Islet of Langerhans (tissue), 1 donor: ENCODE results near the gene POTEJ.
"Not testable (repeated sequence)": the region's sequence is repeated elsewhere in the genome, so short reads cannot be mapped to it uniquely, and the experiment has no call there.

Source experiments
- FAIRE-seq: peaks from one replicate; lab custom pipeline; 2011; peaks lifted over from hg19 to GRCh38; lab: Jason Lieb, UNC

POTEJ gene

DNA sequence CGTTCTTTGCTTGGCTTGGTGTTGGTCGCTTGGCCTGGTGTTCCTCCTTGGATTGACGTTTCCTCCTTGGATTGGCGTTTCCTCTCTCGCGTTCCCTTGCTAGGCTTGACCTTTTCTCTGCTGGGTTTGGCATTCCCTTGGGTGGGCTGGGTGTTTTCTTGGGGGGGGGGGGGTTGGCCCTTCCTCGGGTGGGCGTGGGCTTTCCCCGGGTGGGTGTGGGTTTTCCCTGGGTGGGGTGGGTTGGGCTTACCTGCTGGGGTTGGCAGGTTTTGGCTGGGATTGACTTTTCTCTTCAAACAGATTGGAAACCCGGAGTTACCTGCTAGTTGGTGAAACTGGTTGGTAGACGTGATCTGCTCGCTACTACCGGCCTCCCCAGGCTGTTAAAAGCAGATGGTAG lies at the start of gene POTEJ:
POTEJ (plus strand) TSS at position 301 of the 400 bp plus-strand sequence; CDS start at position 394, 93 bp downstream.
- not testable (repeated sequence) for FAIRE-seq

DNA sequence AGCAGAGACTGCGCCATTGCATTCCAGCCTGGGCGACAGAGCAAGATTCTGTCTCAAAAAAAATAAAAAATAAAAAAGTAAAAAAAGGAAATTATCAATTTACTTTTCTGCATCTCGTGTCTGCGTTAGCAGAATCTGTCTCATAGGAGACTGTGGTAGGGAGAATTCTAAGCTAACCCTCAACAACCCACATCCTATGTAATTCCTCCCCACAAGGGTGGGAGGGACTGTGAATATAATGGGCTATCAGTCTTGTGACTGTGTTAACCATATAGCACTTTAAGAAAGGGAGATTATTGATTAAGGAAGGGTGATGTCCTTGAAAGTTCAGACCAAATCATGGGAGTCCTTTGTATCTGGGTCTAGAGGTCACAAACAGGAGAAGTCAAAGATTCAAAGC lies 45.1 kb upstream of the POTEJ start:
- FAIRE-seq, result not testable (repeated sequence)

DNA sequence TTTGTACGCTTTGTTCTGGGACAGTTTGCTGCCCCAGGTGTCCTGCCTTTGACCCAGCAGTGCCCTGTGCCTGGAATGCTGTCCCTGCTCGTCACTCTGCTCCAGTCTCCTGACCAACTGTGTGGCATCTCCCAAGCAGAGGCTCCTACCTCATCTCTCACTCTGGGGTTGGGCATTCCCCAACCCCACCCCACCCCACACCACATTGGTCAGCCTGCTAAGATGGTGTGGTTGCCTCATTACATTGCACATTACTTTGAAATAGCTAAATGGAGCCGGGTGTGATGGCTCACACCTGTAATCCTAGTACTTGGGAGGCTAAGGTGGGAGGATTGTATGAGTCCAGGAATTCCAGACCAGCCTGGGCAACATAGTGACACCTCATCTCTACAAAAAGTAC lies 39.3 kb upstream of the POTEJ start:
- FAIRE-seq, result not testable (repeated sequence)

DNA sequence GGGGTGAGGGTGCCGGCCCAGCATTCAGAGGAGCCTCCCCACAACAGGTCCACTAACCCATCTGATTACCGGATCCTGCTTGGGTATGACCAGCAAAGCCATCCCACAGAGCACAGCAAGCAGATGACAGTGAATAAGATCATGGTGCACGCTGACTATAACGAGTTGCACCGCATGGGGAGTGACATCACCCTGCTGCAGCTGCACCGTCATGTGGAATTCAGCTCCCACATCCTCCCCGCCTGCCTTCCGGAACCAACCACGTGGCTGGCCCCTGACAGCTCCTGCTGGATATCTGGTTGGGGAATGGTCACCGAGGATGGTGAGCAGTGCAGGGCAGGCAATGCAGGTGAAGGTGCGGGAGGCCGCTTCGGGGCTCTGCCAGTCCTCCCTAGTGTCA lies 37.0 kb upstream of the POTEJ start:
- FAIRE-seq, result not testable (repeated sequence)

DNA sequence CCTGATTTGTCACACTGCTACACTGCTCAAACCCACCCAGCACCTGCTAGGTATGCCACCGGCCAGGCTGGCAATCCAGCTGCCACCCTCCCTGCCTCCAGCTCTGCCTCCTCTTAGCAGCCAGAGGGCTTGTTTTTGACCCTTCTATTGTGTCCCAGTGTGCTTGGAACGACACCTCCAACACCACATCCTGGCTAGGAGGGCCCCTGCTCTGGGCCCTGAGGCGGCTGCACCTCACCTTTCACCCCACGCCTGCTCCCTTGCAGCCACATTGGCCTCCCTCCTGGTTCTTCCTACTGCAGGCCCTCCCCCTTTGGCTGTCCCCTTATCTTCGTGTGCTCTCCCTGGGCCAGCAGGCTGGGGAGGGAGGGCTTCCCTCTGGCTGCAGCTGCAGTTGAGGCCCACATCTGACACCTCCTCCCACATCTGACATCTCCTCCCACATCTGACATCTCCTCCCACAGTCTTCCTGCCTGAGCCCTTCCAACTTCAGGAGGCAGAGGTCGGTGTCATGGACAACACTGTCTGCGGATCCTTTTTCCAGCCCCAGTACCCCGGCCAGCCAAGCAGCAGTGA lies 34.9 kb upstream of the POTEJ start:
- not testable (repeated sequence) for FAIRE-seq

DNA sequence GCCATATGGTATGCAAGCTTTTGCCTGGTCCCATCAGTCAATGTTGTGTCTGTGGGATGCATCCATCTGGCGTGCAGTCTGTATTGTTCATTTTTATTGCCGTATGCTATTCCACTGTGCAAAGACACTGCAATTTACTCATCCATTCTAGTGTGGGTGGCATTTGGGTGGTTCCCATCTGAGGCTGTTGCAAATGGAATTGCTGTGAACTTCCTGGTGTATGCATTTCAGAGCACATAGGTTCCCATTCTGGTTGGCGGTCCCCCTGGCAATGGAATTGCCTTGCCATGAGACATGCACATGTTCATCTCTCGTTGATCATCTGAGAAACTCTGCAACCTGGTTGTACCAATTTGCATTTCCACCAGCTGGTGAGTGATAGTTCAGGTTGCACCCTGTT lies 33.7 kb upstream of the POTEJ start:
- not testable (repeated sequence) for FAIRE-seq

DNA sequence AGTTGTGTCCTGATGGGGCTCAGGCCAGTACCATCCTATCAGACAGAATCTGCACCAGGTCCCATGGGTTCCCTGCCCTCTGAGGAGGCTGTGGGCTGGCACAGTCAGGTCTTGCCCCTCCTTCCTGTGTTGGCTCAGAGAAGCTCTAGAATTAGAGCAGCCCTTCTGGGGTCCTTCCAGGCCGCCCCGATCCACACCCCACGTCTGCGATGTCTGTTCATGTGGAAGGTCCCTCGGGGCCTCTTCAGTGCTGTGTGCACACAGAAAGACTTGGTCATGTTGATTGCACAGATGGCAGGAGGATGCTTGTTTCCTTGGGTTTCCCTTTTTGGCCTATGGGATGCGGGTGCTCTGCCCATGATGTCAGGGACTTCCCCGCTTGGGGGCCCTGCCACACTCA lies 32.1 kb upstream of the POTEJ start:
- not testable (repeated sequence) for FAIRE-seq

DNA sequence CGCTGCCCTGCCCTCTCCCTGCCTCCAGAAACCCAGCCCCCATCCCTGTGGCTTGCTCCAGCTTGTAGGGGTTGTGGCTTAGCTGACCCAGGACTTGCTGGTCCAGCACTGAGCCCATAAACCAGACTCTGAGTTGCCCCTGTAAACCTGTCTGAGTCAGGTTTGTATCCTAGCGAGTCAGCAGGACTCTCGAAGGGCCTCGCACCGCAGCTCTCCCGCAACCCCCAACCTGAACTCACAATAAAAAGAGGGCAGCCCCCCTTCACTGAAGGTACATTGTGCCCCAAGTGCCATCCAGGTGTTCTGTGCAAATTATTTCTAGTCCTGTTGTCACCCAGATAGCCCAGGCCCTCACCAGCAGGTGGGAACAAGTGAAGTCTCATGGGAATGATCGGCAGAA lies 29.7 kb upstream of the POTEJ start:
- FAIRE-seq, result not testable (repeated sequence)

DNA sequence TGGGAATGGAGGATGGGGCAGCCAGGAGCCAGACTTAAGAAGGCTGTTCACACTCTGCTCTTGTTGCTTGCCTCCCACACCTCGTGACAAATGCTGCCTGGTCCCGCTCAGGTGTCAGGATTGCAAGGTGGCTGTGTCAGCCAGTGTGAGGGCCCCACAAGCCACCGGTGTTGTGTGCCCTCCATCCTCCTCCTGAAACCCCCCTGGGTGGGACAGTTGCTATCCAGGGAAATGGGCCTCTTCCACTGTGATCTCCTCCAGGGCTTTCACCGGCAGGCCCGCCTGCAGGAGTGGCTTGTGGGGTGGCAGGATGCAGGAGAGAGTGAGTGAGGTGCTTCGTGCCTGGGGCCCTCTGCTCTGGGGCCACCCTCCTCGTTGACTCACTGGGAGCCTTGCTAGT lies 28.3 kb upstream of the POTEJ start:
- not testable (repeated sequence) for FAIRE-seq

DNA sequence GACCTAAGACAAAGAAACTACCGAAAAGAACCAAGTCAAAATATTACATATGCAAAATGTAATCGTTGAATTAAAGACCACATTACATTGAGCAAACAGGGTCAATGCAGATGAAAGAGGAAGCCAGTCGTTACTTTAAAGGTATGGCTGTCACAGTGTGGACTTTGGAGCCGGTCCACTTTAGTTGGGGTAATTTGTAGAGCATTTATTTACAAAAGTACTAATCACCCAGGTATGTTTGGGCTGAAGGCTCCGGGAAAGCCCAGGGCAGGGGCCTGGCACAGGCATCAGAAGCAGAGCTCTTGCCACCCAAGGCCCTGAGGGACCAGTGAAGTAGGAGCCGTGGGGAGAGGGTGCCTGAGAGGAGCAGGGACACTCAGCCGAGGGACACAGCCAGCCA lies 27.7 kb upstream of the POTEJ start:
- not testable (repeated sequence) for FAIRE-seq

DNA sequence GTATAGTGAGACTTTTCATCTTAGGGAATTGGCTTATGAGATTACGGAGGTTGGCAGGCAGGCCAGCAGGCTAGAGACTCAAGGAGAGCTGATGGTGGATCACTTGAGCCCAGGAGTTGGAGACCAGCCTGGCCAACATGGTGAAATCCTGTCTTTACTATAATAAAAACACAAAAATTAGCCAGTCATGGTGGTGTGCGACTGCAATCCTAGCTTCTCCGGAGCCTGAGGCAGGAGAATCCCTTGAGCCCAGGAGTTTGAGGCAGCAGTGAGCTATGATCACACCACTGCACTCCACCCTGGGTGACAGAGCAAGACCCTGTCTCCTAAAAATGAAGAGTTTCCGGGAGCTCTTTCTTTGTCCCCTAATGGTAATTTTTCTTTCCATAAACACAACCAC lies 26.5 kb upstream of the POTEJ start:
- FAIRE-seq, result not testable (repeated sequence)

DNA sequence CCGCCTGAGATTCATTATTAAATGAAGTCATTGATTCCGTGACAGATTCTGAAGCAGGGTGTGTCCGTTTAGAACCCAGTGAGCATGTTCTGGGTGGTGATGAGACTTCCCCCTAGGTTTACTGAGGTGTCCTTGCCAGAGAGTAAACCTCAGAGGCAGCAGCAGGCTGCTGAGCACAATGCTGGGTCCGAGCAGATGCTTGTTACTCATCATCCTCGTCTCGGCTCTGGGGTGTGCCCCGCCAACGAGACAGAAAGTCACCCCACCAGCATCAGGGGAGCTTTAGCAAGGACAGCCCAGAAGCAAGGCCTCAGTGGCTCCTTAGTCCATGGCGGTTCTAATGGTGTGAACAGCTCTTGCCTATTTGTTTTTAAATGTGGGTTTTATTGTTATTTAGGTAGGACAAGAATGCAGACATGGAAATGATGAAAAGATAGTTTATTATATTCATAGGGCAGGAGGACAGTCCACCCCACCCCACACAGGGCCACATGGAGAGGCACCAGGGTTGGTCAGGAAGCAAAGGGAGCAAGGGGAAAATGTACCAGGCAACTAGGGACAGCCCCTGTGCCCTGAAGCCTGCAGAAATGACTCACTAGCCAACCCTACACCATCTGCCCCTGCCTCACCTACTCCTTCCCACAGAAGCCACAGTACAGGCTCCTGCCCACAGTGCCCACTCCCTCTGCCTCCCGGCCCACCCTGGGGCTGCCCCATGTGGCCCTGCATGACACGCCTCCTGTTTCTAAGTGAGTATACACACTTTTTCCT lies 22.4 kb upstream of the POTEJ start:
- FAIRE-seq, result not testable (repeated sequence)

DNA sequence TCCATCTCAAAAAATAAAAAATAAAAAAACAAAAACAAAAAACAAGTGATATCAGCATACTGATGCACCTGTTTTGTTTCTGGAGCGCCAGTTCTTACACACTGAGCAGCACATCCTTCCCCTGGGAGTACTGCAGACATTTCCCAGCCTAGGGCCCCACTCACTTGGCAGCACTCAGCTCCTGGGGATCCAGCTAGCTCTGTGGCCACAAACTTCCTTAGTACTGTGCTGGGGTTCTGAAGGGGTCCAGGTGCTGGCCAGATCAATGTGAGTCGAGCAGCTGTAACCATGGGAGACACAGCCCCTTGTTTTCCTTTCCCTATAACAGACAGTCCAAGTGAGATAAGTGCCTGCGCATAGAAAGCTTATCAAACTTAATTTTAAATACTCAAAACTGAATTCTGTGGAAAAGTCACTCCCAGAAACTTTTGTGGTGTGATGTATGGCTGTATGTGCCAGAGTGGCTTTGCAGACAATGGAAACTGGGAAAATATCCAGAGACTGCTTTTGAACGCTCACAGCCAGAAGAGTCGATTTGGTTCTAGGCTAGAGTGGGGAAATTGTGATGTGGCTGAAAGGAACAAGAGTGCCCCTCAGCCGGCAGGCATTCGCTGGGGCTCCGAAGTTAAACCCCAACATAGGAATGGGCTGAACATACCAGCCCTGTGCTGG lies 20.9 kb upstream of the POTEJ start:
- FAIRE-seq, result not testable (repeated sequence)

DNA sequence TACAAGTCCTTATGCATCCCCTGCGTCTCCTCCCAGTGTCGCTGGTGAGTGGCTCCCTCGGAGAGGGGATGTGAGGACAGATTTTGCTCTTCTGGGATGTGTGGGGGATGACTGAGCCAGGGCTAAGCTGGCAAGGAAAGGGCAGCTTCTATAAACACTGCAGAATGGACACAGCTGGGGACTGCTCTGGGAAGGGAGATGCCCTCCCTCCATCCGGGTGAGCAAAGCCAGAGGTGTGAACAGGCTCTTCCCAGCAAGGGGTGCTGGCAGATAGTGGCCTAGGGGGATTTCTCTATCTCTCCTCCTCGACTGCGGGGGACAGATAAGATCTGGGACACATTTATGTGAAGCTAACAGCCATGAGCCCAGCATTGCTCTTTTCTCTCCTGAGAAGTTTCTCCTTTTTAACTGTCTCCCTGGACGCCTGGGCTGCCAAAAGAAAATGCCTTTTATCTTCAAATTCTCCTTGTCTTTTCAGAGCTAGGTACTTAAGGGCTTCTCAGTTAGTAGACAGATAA lies 20.3 kb upstream of the POTEJ start:
- not testable (repeated sequence) for FAIRE-seq

DNA sequence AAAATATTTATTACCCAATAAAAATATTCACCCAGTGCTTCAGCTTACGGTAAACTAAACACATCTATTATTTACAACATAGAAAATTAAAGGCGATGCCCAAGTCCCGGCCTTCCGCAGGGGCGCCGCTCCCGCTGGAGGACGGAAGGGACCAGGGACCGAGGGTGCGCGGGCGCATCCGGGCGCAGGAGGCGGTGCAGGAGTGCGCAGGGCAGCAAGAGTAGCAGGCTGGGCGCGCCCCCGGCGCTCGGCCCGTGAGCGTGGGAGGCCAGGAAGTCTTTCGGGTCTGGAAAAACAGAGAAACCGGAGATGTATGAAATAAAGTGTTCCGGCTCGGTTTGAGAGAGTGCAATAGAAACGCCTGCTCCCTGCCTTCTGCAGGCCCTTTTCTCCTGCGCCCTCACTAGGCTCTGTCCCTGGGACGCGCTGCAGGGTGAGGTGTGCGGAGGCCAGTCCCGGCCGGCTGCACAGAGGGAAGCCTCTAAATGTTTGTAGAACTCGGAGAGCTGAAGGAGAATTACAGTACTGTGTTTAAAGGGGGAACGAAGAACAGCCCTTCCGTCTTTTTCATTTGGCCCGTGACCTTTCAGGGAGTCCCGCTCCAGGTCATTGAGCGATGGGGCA lies 18.3 kb upstream of the POTEJ start:
- FAIRE-seq, result not testable (repeated sequence)

DNA sequence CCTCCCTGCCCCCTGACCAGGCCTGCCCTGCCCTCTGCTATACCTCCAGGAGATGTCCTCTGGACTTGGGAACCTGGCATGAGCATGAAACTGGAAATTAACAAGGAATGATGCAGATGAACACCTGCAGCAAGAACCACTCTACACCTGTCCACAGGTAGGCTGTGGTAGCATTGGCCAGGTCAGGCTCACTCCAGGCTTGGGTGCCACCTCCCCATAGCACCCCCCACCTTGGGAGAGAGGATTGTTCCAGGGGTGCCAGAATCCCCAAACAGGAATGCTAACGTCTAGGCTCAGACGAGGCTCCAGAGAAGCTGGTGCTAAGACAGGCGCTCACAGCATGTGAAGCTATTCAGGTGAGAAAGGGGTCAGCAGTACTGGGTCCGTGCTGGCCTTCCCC lies 17.2 kb upstream of the POTEJ start:
- FAIRE-seq, result not testable (repeated sequence)

DNA sequence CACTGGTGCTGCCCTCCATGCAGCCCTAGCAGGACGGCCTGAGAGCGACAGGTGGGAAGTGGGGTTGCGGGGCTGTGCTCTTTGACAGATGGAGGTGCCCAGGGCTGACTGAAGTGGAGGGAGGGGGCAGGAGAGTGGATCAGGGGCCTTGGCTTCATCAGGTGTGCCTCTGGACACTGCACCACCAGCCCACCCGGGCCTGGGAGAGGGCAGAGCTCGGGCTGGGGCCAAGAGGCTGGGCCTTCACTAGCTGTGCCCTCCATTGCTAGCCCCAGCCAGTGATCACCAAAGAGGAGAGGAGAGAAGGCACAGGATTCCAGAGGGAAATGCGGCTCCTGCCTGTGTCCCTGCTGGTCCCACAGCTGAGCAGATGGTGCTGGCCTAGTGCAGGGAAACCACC lies 14.5 kb upstream of the POTEJ start:
- not testable (repeated sequence) for FAIRE-seq

DNA sequence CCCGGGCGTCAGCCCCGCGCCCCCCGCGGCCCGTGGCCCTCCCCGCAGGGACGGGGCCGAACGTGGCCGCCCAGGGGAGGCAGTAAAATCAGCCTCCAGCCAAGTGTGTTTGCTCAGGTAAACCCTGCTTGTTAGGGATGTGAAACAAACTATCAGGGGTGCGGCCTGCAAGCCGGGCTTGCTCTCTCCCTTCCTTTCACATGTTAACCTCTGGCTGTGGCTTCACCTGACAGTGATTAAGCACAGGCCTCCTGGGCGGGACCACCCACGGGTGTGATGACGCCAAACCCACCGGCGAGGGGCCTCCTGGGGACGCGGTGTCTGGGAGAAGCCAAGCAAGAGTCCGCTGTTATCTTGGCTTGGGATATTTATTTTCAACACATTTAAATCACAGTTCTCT lies 13.2 kb upstream of the POTEJ start:
- FAIRE-seq, result not testable (repeated sequence)

DNA sequence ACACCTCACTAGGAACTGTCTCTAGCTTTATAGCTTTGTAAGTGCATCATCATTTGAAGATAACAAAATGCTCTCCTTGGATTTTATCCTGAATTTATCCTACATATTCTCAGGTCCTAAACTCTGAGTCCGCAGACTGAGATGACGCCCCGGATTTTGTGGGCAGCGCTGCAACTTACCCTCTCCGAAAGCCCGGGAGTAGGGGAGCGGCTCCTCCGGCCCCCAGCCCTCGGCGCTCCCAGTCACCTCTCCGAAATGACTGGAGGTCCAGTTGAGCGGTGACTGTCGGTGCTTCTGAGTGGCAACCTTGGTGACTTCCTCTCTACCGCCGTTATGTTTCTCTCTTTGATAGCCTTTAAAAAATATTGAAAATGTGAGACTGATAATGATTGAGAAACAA lies 12.8 kb upstream of the POTEJ start:
- FAIRE-seq, result not testable (repeated sequence)

DNA sequence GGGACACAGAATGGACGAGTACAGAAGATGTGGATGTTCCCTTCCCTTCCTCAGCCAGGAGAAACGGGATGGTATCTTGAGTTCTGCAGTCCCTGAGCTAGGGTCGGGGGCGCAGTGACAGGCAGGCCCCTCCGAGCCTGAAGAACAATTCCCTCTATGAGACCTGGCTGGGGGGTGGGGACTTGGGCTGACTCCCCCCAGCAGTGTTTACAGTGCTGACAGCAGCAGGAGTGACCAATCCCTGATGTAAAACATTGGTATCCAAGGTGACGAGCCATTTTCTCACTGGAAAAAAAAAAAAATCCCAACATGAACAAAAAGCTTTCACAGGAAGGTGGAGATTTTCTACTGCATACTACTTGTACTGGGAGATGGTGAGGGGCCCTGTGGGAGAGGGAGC lies 11.8 kb upstream of the POTEJ start, which contains the start of gene CFC1:
CFC1 (minus strand) TSS at position 183 of the 400 bp plus-strand sequence. CDS start 288 bp downstream, outside the sequence.
- peak; percentile 84 for FAIRE-seq

DNA sequence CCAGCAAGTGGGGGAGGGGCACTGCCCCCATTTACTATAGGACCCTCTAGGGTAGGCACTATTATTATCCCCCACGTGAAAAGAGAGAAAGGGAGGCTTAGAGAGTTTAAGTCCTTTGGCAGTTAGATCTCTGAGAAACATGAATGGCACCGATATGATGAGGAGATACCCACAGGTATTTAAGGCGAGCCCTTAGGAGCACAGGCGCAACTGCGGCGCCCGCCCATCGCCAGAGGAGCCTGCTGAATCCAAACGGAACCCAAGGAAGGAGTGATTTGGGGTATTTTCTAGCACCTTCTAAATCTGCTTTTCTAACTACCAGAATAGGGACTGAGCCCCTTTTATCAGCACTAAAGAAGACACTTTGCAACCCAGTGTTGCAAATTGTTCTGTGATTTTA lies 11.3 kb upstream of the POTEJ start:
- not testable (repeated sequence) for FAIRE-seq

DNA sequence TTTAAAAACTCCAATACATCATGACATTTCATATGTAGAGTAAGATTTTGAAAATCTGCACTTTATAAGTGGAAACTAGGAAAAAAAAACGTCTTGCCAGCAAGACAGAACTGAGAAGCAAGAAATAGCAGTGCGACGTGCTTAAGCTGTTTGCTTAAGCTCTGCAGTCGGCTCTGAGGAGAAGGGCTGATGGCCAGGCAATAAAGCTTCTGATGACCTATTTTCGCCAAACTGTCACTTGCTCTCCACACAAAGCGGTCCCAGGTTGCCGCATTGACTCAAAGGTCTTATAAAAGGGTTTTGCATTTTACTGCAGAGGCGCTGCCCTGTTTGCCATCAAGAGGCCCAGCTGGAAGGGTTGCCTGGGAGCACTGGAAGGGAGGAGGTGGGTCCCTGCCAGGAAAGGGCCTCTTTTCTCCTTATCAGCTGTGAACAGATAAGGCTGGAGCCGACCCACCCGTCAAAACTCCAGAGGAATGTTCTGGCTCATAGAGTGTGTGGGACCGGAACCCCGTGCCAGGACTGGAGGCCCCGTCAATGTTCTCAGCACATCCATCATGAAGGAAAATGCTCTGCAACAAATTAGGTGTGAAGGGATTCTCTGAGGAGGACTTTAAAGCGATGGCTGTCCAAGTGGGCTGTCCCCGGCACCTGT lies 9.5 kb upstream of the POTEJ start:
- FAIRE-seq, result peak; percentile 99
